Common myeloid progenitor, CD34-positive (primary cell): Measurements from ENCODE around the gene MACROH2A1.
A peak's percentile ranks its signal among the peaks of the same experiment; 100 is the strongest.

Experiments used
- CTCF ChIA-PET: fragments of 350-600 bp; sonication (Branson Sonifier 250); formaldehyde crosslinking; loops from one replicate; lab custom pipeline; 2021; ENCODE audit warnings: antibody characterized with exemption; lab: Charles Lee
- POLR2A ChIA-PET: fragments of 350-600 bp; sonication (Branson Sonifier 250); formaldehyde crosslinking; loops from one replicate; lab custom pipeline; 2021; ENCODE audit warnings: antibody characterized with exemption; lab: Charles Lee
- DNase-seq, 3 donors: peaks; one replicate each; pipeline versions ENCODE4 v3.0.0 to v3.0.0-alpha.2; 2013
- H3K27ac ChIP-seq, 2 experiments: 1 replicate in 1 of 2; 2 replicates in 1 of 2; pipeline ENCODE4 v1.7.0; 2013; ENCODE audit warnings: inconsistent platforms in 2 of 2, low read length in 2 of 2, mild to moderate bottlenecking in 2 of 2, low read depth in 1 of 2, moderate library complexity in 1 of 2; ENCODE audit not compliant: severe bottlenecking in 2 of 2, insufficient read depth in 1 of 2, poor library complexity in 1 of 2
- H3K27me3 ChIP-seq, 5 experiments: replicated peaks in 2 of 5; 1 replicate in 3 of 5; 2 replicates in 2 of 5; pipeline versions ENCODE4 v1.6.1 to v1.7.0; 2013; ENCODE audit warnings: low read length in 4 of 5, mild to moderate bottlenecking in 2 of 5, moderate library complexity in 2 of 5, inconsistent platforms in 1 of 5; ENCODE audit not compliant: insufficient read depth in 5 of 5, control insufficient read depth in 4 of 5
- H3K36me3 ChIP-seq, 4 experiments: 1 replicate in 2 of 4; 2 replicates in 2 of 4; pipeline versions ENCODE4 v1.6.1 to v1.7.0; 2013; ENCODE audit warnings: low read length in 3 of 4, control low read depth in 1 of 4, mild to moderate bottlenecking in 1 of 4; ENCODE audit not compliant: control insufficient read depth in 4 of 4, insufficient read depth in 4 of 4
- H3K4me1 ChIP-seq, 4 experiments: 1 replicate in 3 of 4; 2 replicates in 1 of 4; pipeline versions ENCODE4 v1.6.1 to v1.7.1; 2013; ENCODE audit warnings: low read length in 3 of 4, mild to moderate bottlenecking in 3 of 4, control low read depth in 1 of 4, inconsistent platforms in 1 of 4, moderate library complexity in 1 of 4; ENCODE audit not compliant: control insufficient read depth in 4 of 4, insufficient read depth in 4 of 4; ENCODE audit errors: control extremely low read depth in 1 of 4
- H3K4me3 ChIP-seq, 7 experiments: 1 replicate in 4 of 7; 2 replicates in 3 of 7; pipeline versions ENCODE4 v1.5.1 to v1.7.0; 2013; ENCODE audit warnings: mild to moderate bottlenecking in 7 of 7, low read length in 6 of 7, moderate library complexity in 6 of 7, inconsistent platforms in 2 of 7, low read depth in 2 of 7, control low read depth in 1 of 7; ENCODE audit not compliant: insufficient read depth in 4 of 7, control insufficient read depth in 1 of 7; ENCODE audit errors: extremely low read depth in 1 of 7
- H3K9me3 ChIP-seq, 5 experiments: 1 replicate in 4 of 5; 2 replicates in 1 of 5; pipeline versions ENCODE4 v1.6.1 to v1.7.1; 2013; ENCODE audit warnings: low read length in 4 of 5, mild to moderate bottlenecking in 2 of 5, inconsistent platforms in 1 of 5, low read depth in 1 of 5, moderate library complexity in 1 of 5; ENCODE audit not compliant: control insufficient read depth in 4 of 5, insufficient read depth in 2 of 5; ENCODE audit errors: control extremely low read depth in 1 of 5
- WGBS: methylation state at CpG from one replicate; pipeline ENCODE4 v1.1.5; 2013; ENCODE audit not compliant: insufficient coverage; 5-methylcytosine and 5-hydroxymethylcytosine counted together

MACROH2A1 gene

GRCh38 chr5:135357685-135358084, 41.3 kb downstream of the MACROH2A1 start:
- DNase-seq = no peak
- POLR2A ChIA-PET = no interaction called here
- Histone ChIP-seq H3K9me3 (no peaks in the 10 kb centered on the region), H3K36me3 (peaks cover 21 to 92% (median 57%) of the 10 kb centered on the region in 4 experiments), H3K27me3 (no peaks in the 10 kb centered on the region), H3K27ac (peak overlapping the region in 1 of 2 experiments; percentile 63), H3K4me3 (peak overlapping the region in 1 of 7 experiments; percentile 23), H3K4me1 (peaks cover 17 to 93% (median 67%) of the 10 kb centered on the region in 4 experiments)
- CTCF ChIA-PET = interaction anchor here (0.9 to 3.1 kb wide), 6 partner anchors 9 to 68 kb away, joined by 3 to 15 read pairs (median 6); no protein-coding TSS in a partner anchor

- H3K9me3 ChIP-seq = no peaks in the 10 kb centered on the region
- peak overlapping the region in 1 of 2 experiments; percentile 46 for H3K27ac ChIP-seq
- ChIA-PET CTCF (interaction anchor here (0.9 to 3.1 kb wide), 8 partner anchors 8 to 69 kb away, joined by 3 to 15 read pairs (median 6); no protein-coding TSS in a partner anchor), POLR2A (no interaction called here)
- no peaks in the 10 kb centered on the region for H3K27me3 ChIP-seq
- no peak for DNase-seq
- WGBS = 64% methylated on average over 6 of the region's 6 CpGs
- H3K4me1 ChIP-seq = peaks cover 13 to 92% (median 67%) of the 10 kb centered on the region in 4 experiments
- peaks cover 29 to 97% (median 61%) of the 10 kb centered on the region in 4 experiments for H3K36me3 ChIP-seq
- peak overlapping the region in 2 of 7 experiments; percentile 15 to 17 for H3K4me3 ChIP-seq
These were observed 42.3 kb downstream of the MACROH2A1 start for GRCh38 chr5:135356522-135357318.

GRCh38 chr5:135355169-135355568, 43.9 kb downstream of the MACROH2A1 start:
- 88% methylated on average over 1 of the region's 1 CpG for WGBS
- no peak overlapping the region for H3K4me3 ChIP-seq
- POLR2A ChIA-PET = no interaction called here
- no peak for DNase-seq
- CTCF ChIA-PET = interaction anchor here (1.2 to 1.9 kb wide), 5 partner anchors 9 to 70 kb away, joined by 3 to 6 read pairs (median 4); no protein-coding TSS in a partner anchor
- H3K36me3 ChIP-seq = peaks cover 32 to 96% (median 69%) of the 10 kb centered on the region in 4 experiments
- no peaks in the 10 kb centered on the region for H3K27me3 ChIP-seq
- H3K27ac ChIP-seq = no peak overlapping the region
- no peaks in the 10 kb centered on the region for H3K9me3 ChIP-seq
- peaks cover 3 to 80% (median 57%) of the 10 kb centered on the region in 4 experiments for H3K4me1 ChIP-seq

- DNase-seq = no peak
- Histone ChIP-seq H3K27ac (peak overlapping the region in 1 of 2 experiments; percentile 51), H3K36me3 (peaks cover 36 to 96% (median 69%) of the 10 kb centered on the region in 4 experiments), H3K27me3 (no peaks in the 10 kb centered on the region), H3K9me3 (no peaks in the 10 kb centered on the region), H3K4me3 (no peak overlapping the region), H3K4me1 (peaks cover 3 to 78% (median 56%) of the 10 kb centered on the region in 4 experiments)
- ChIA-PET CTCF (interaction anchor here (0.6 to 1.8 kb wide), 5 partner anchors 8 to 54 kb away, joined by 3 to 6 read pairs (median 4); no protein-coding TSS in a partner anchor), POLR2A (no interaction called here)
- WGBS = 96% methylated on average over 4 of the region's 4 CpGs
These were observed 44.9 kb downstream of the MACROH2A1 start for GRCh38 chr5:135353952-135354721.

GRCh38 chr5:135350536-135350935, 48.5 kb downstream of the MACROH2A1 start:
- H3K4me3 ChIP-seq = no peak overlapping the region
- no peaks in the 10 kb centered on the region for H3K9me3 ChIP-seq
- no peak for DNase-seq
- ChIA-PET CTCF (interaction anchor here (0.8 to 3.6 kb wide), 5 partner anchors 10 to 75 kb away, joined by 3 to 12 read pairs (median 5); no protein-coding TSS in a partner anchor), POLR2A (no interaction called here)
- H3K27ac ChIP-seq = no peak overlapping the region
- peaks cover 0 to 66% (median 35%) of the 10 kb centered on the region in 4 experiments for H3K4me1 ChIP-seq
- no peaks in the 10 kb centered on the region for H3K27me3 ChIP-seq
- peaks cover 38 to 96% (median 58%) of the 10 kb centered on the region in 4 experiments for H3K36me3 ChIP-seq
- 95% methylated on average over 7 of the region's 10 CpGs for WGBS

- ChIA-PET POLR2A (interaction anchor here (0.6 kb wide), 1 partner anchor 9 kb away, joined by 3 read pairs; no protein-coding TSS in a partner anchor), CTCF (interaction anchor here (0.8 to 3.6 kb wide), 6 partner anchors 11 to 76 kb away, joined by 3 to 12 read pairs (median 7); no protein-coding TSS in a partner anchor)
- Histone ChIP-seq H3K36me3 (peaks cover 37 to 96% (median 56%) of the 10 kb centered on the region in 4 experiments), H3K4me3 (no peak overlapping the region), H3K27me3 (no peaks in the 10 kb centered on the region), H3K4me1 (peaks cover 0 to 65% (median 29%) of the 10 kb centered on the region in 4 experiments), H3K27ac (peak overlapping the region in 1 of 2 experiments; percentile 52), H3K9me3 (no peaks in the 10 kb centered on the region)
- DNase-seq = no peak
These were observed 49.1 kb downstream of the MACROH2A1 start for GRCh38 chr5:135349886-135350285.
